NK-92 (cell line): Measurements from ENCODE around the gene CCDC40.
"Not testable (repeated sequence)": the region's sequence is repeated elsewhere in the genome, so short reads cannot be mapped to it uniquely, and the experiment has no call there.

ENCODE experiments used
- DNase-seq: peaks from one replicate; lab custom pipeline; 2025; ENCODE audit not compliant: unreplicated experiment; lab: John Stamatoyannopoulos, UW

CCDC40 gene

DNA sequence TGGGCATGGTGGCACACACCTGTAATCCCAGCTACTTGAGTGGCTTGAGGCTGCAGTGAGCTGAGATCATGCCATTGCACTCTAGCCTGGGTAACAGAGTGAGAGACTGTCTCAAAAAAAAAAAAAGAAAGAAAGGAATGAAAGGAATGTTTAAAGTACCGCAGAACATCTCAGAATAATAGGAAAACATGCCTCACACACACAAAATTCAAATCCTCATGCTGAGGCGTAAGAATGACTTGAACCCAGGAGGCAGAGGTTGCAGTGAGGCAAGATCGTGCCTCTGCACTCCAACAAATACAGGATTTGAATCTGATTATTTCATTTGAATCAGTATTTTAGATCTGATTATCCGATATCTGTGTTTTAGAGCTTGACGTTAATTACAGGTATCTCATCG lies 43.6 kb downstream of the CCDC40 start:
- DNase-seq = no peak

DNA sequence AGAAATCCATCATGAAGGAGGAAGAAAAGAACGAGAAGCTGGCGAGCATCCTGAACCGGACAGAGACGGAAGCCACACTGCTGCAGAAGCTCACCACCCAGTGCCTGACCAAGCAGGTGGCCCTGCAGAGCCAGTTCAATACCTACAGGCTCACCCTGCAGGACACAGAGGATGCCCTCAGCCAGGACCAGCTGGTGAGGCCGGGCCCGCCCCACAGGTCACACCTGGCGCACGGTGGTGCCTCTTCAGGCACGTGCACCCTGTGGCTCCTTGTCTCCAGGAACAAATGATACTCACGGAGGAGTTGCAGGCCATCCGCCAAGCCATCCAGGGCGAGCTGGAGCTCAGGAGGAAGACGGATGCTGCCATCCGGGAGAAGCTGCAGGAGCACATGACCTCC lies 45.2 kb downstream of the CCDC40 start:
- no peak for DNase-seq

DNA sequence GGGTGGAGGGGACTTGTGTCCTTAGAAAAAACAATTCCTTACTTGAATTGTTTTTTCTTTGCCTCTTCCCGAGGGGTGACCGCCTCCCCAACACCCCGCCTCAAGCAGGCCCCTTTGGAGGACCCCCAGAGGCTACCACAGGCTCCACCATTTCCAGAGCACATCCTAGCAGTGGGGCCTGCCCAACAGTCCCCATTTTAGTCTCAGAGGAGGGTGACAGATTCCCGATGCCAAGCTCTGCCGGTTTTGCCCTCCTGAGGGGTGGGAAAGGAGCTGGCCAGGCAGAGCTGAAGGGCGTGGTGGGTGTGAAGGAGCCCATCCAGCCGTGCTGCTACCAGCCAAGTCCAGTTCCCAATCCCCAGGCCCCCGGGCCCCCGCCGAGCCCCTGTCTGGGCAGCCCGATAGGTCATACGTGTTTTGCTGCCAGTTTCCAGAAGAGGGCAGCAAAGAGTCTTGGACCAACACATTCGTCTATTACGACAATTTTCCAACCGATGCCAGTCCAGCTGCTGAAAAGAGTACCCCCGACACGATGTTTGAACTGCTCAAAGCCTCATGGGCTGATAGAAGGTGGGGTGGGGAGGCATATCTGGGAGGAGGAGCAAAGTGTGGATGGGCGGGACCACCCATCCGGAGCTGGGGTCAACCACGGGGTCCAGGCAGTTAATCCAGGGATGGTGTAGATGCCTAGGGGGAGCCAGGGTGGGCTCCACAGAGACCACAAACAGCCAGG lies 46.1 kb downstream of the CCDC40 start:
- no peak for DNase-seq

DNA sequence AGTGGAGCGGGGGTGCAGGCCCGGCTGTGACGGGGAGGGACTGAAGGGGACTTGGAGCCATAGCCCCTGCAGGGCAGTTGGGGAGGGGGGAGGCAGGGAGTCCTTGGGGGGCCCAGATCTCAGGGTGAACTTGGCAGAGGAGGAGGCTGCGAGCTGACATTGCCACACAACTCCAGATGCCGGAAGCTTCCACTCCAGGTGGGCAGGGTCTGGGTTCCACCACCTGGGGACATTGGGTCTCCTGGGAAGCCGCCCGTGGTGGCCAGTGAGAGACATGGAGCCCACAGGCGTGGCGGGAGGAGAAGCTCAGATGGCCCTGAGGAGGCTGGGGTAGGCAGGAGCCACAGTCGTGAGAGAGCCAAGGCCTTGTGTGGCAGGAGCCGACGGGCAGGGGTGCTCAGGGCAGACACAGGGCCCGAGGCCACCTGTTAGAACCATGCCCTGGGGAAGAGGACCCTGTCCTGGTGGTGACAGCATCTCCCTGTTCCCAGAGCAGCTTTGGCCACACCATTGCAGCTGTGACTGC lies 46.8 kb downstream of the CCDC40 start:
- no peak for DNase-seq

DNA sequence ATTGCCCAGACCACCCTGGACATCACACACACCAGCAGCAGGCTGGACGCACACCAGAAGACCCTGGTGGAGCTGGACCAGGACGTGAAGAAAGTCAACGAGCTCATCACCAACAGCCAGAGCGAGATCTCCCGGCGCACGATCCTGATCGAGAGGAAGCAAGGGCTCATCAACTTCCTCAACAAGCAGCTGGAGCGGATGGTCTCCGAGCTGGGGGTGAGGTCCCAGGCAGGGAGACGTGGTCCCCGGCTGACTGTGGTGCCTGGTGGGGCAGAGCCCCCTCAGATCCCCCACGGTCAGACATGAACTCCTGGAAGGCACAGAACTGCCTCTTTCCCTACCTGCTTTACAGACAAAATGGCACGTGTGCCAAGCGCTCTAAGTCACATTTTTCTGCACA lies 48.3 kb downstream of the CCDC40 start:
- no peak for DNase-seq

DNA sequence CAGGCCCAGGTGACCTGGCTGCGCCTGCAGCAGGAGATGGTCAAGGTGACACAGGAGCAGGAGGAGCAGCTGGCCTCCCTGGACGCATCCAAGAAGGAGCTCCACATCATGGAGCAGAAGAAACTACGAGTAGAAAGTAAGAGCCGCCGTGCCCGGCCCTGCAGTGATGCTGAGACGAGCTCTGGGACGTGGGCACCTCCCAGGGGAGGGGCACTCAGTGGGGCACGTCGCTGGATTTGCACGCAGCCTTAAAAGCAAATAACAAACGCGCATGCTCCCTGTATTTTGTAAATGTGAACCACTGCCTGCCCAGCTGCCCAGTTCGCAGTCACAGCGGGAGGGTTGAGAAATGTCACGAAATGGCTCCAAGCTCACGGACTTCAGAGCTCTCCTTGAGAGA lies 49.6 kb downstream of the CCDC40 start:
- no peak for DNase-seq

DNA sequence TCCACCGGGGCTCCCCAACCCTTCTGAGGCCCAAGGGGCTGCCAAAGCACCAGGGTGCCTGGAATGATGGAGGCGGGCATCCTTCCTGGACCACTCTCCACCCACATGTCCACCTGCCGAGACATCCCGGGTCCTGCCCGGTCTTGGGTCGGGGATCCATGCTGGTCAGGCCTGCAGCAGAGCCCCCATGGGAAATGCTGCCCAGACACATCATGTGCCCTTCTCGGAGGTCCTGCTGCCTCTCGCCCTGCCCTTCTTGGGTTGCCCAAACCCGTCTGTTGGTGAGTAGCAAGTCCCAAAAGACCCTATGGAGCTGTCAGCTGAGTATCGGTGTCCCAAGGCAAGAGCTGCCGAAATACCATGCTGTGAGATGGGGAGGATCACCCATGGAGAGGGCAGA lies 50.2 kb downstream of the CCDC40 start:
- DNase-seq = no peak

DNA sequence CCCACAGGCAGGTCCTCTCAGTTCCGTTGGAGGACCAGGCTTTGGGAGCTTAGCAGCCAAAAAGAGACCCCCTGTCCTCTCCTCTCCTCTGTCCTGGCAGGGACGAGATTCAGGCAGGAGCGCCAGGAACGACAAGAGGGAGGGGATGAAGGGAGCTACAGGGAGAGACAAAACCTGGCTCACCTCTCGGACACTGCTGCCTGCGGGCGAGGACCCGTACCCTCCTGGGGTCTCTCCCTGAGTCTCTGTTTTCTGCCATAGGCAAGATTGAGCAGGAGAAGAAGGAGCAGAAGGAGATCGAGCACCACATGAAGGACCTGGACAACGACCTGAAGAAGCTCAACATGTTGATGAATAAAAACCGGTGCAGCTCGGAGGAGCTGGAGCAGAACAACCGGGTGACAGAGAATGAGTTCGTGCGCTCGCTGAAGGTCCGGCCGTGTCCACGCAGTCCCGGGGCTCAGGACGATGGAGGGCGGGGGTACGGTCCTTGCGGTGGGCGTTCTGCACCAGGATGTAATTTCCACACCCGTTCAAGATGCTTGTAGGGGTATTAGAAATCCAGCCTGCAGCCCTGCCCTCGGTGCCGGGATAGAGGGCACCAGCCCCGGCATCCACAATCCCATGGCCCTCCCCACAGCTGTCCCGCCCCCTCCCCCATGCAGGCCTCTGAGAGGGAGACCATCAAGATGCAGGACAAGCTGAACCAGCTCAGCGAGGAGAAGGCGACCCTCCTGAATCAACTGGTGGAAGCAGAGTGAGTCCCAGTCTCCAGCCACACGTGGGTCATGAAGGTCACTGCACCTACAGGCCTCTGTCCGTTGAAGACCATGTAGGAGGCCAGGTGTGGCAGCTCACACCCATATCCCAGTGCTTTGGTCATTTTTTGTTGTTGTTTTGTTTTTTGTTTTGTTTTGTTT lies 51.2 kb downstream of the CCDC40 start:
- DNase-seq = no peak

DNA sequence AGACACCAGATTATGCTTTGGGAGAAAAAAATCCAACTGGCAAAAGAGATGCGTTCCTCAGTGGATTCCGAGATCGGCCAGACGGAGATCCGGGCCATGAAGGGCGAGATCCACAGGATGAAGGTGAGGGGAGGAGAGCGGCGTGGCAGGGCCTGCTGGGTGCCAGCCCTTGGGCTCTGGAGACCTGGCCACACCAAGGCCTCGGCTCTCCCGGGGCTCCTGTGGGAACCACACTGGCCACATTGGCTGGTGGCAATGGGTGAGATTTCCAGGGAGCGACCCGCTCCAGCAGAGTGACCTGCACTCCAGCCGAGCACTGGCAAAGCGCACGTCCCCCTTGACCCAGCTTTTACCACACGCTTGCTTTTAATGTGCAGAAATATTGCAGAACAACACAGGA lies 53.3 kb downstream of the CCDC40 start:
- DNase-seq = no peak

DNA sequence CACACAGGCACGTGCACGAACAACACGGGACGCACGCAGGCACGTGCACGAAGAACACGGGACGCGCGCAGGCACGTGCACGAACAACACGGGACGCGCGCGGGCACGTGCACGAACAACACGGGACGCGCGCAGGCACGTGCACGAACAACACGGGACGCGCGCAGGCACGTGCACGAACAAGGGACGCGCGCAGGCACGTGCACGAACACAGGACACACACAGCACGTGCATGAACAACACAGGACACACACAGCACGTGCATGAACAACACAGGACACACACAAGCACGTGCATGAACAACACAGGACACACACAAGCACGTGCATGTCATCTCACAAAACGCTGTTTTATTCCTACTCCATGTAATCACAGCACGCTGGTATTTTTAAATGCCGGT lies 53.7 kb downstream of the CCDC40 start:
- DNase-seq = not testable (repeated sequence)

DNA sequence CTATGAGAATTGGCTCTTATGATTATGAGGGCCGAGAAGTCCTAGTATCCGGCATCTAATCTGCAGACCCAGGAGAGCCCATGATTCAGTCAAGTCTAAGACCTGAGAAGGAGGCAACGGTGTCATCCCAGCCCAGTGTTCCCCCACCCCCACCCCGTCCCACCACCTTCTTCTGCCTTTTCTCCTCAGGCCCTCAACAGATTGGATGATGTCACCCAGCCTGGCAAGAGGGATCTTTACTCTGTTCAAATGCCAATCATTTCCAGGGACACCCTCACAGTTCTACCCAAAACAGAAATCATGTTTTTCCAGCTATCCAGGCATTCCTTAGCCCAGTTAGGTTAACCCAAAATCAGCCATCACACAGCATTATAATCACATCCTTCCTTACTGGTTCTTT lies 54.9 kb downstream of the CCDC40 start:
- DNase-seq = no peak

DNA sequence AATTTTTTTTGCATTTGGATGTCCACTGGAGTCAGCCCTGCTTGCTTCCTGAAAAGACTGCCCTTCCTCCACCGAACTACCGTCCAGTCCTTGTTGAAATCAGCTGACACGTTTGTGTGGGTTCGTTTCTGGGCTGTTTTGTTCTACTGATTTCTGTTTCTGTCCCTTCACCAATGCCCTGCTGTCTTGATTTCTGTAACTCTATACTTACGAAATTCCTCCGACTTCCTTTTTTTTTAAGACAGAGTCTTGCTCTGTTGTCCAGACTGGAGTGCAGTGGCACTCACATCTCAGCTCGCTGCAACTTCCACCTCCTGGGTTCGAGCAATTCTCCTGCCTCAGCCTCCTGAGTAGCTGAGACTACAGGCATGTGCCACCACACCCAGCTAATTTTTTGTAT lies 56.5 kb downstream of the CCDC40 start:
- DNase-seq = no peak

DNA sequence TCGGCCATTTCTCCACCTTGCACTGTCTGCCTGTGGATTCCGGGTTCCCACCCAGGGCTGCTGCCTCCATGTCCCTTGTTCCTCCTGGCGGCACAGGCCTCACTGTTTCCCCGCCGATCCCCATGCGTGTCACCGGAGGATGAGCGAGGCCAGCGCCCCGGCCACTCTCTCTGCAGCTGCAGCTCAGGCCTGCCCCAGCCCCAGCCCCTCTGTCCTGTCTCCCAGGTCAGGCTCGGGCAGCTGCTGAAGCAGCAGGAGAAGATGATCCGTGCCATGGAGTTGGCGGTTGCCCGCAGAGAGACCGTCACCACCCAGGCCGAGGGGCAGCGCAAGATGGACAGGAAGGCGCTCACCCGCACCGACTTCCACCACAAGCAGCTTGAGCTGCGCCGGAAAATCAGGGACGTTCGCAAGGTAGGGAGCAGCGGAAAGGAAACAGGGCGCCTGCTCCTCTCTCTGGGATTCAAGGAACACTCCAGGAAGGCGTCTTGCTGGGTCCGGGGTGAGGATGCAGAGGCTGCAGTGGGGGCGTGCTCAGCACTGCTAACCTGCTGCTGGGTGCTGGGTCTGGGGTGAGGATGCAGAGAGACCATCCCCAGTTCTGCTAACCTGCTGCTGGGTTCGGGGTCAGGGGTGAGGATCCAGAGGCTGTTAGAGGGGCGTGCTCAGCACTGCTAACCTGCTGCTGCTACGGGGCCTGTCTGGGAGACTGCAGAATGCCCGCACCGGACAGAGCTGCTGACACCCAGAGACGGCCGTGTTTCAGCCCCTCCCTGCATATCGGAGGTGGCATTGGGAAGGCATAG lies 58.8 kb downstream of the CCDC40 start:
- DNase-seq = no peak

DNA sequence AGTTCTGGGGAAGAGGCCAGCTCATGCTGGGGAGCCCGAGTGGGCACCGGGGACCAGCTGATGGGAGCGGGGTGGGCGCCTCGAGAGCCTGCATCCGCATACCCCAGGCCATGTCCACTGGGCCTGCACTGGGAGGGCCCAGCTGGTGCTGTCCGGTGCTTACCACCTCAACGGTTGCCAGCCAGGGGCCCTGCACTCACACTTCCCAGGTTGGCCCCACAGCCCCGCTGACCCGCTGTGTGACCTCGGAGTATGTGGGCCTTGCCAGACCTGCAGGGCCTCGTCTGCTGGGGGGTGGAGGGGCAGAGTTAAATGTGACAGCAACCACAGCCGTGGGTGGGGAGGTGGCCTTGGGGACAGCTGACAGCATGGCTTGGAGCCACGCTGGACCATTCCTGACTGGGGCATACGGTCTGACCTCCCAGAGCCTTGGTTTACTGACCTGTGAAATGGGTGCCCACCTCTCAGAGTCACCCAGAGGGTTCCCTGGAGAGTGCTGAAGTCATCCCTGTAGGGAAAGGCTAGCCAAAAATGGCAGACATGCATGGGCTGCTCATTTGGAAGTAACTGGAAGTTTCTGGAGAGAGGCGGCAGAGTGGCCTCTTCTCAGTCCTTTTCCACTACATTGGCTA lies 59.5 kb downstream of the CCDC40 start:
- DNase-seq = no peak

DNA sequence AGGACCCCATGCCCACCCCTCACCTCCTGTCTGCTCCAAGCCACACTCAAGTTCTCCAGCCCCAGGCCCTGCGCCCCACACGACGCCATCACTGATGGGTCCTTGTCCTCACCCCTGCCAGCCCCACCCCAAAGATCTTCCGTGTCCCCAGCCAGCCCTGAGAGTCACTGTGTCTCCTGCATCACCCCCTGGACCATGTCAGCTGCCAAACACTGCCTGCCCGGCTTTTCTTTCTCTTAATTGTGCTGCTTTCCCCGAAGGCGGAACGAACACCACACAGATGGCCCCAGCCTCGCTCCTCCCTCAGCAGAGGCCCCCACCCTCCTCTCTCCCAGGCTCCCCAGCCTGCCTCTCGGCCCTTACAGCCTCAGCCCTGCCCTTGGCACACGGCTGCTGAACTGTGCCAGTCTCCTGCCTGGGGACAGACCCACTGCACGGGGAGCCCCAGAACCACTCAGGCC lies 60.1 kb downstream of the CCDC40 start:
- DNase-seq = no peak

DNA sequence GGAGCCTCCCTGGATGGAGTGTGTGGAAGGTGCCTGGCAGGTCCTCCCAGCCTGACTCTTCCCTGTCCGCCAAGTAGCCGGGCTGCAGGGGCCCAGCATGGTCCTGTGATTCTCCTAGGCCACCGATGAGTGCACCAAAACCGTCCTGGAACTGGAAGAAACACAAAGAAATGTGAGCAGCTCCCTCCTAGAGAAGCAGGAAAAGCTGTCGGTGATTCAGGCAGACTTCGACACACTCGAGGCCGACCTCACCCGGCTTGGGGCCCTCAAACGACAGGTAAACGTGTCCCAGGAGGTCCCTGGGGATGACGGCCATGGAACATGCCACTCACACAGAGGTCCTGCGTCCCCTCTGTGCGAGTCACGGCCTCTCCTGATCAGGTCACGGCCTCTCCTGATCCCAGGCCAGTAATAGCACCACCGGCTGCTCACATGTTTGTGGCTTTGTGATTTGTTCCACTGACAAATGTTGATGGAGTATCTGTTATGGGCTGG lies 60.7 kb downstream of the CCDC40 start:
- no peak for DNase-seq

DNA sequence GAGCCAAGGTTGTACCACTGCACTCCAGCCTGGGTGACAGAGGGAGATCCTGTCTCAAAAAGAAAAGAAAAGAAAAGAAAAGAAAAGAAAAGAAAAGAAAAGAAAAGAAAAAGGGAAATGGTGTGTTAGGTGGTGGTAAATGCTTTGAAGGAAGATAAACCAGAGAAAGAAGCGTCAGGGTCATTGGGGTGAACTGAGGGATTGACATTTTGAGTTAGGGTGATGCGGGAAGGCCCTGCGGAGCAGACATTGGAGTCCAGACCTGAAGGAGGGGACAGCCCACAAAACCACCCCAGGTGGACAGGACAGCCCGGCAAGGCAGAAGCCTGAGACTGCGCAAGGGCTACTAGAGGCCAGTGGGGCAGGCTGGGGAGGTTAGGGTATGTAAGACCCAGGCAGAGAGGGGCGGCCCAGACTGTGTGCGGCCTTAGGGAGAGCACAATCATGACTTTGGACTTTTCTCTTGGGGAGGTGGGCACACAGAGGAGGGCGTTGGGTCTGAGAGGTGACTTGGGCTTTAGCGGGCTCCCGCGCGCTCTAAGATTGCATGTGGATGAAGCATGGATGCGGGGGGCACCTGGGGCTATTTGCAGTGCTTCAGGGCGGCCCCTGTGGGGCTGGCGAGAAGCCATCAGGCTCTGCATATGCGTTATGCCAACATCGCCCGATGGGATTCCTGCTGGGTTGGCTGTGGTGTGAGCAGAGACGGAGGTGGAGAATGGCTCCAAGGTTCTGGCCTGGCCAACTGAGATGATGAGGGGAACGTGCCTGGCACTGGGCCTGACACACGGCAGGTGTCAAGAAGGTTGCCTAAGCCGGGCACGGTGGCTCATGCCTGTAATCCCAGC lies 61.6 kb downstream of the CCDC40 start:
- DNase-seq = no peak

DNA sequence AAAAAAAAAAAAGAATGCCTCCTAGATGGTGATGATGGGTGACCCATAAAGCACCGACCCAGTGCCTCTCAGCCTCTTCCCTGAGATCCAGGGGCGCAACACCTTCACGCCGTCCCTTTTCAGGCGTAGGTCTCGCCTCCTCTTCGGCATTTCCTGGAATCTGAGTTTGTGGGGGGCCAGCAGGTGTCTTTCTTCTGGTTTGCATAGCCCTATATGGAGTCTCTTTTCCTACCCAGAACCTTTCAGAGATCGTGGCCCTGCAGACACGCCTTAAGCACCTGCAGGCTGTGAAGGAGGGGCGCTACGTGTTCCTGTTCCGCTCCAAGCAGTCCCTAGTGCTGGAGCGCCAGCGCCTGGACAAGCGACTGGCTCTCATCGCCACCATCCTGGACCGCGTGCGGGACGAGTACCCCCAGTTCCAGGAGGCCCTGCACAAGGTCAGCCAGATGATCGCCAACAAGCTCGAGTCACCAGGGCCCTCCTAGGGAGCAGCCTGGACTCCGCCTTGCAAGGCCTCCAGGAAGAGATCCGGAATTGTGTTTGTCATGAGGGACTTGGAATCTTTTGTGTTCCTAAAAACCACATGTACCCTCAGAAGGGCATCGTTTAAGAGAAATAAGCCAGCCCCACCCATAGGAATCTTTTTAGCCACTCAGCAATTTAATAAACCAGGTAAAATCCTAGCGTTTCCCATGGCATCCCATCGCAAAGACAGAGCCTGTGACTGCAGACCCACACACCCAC lies 63.0 kb downstream of the CCDC40 start:
- no peak for DNase-seq

DNA sequence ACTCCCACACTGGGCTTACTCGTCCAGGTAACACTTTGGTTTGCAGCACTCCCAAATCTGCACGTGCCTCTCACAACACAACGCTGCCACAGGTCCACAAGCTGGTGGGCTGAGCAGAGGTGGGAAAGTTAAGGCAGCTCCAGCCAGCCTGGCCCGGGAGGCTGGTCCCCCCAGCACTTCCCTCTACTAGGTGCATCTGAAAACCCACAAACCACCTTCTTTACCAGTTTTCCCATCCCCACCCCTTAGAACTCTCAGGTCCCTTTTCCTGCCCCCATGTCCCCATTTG lies 63.5 kb downstream of the CCDC40 start:
- DNase-seq = no peak
